ENCODE results near the gene KIRREL3.

DNA sequence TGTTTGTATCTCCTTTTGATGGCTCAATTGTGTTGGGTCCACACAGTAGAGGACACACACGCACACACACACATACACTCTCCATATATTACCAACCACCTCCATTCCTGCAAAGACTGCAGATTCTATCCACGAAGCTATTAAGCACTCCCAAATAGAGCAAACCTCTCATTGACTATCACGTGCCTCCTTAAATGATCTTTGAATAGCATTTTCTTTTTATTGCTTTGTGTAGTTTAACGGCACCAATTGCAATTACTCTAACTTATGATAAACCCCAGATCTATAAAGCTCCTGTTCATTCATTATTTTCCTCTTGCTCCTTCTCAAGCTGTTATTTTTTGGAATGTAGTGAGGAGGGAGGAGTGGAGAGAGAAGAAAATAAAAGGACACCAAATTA lies 440.3 kb downstream of the KIRREL3 start:
- no peak for TF ChIP-seq POLR2A (IDR thresholded peaks at IDR 0.05; ENCODE audit: low read depth, low read length)
- no peak for TF ChIP-seq TAF1 (IDR thresholded peaks at IDR 0.05; ENCODE audit: low read depth, low read length)
- no peak for TF ChIP-seq POLR2AphosphoS5 (IDR thresholded peaks at IDR 0.05; ENCODE audit: low read depth, low read length)
- no peak for TF ChIP-seq POU2F2 (IDR thresholded peaks at IDR 0.05; ENCODE audit: low read depth, low read length)
